Hematopoietic multipotent progenitor cell treated with erythropoietin and hydrocortisone succinate and interleukin-3 and kit ligand, for 17 days (in vitro differentiated cells): ENCODE measurements around the gene MYO1G.
A peak's percentile ranks its signal among the peaks of the same experiment; 100 is the strongest.
"Not testable (repeated sequence)": the region's sequence is repeated elsewhere in the genome, so short reads cannot be mapped to it uniquely, and the experiment has no call there.

Experiments used
- DNase-seq: peaks from one replicate; pipeline ENCODE4 v3.0.0-alpha.2; 2015; ENCODE audit warnings: low spot score

MYO1G gene

GRCh38 chr7:44978511-44979366 lies at the start of gene MYO1G:
Gene MYO1G (minus strand): TSS chr7:44979015. CDS start chr7:44978961, 54 bp downstream.
- no peak for DNase-seq

GRCh38 chr7:45028138-45028919 lies 49.5 kb upstream of the MYO1G start:
- DNase-seq, result no peak

- DNase-seq, result no peak
Measured at GRCh38 chr7:45027774-45028114, 48.9 kb upstream of the MYO1G start.

GRCh38 chr7:45026984-45027773 lies 48.4 kb upstream of the MYO1G start:
- DNase-seq, result no peak

- DNase-seq, result no peak
Measured at GRCh38 chr7:45026013-45026412, 47.2 kb upstream of the MYO1G start.

GRCh38 chr7:45025473-45025872 lies 46.7 kb upstream of the MYO1G start:
- DNase-seq, result not testable (repeated sequence)

- DNase-seq, result no peak
Measured at GRCh38 chr7:45024126-45024744, 45.4 kb upstream of the MYO1G start.

GRCh38 chr7:45021604-45022296 lies 42.9 kb upstream of the MYO1G start:
- DNase-seq, result no peak

GRCh38 chr7:45020915-45021314 lies 42.1 kb upstream of the MYO1G start:
- no peak for DNase-seq

- DNase-seq, result no peak
Measured at GRCh38 chr7:45017253-45017652, 38.4 kb upstream of the MYO1G start.

- DNase-seq, result no peak
Measured at GRCh38 chr7:45015313-45015712, 36.5 kb upstream of the MYO1G start.

GRCh38 chr7:45013465-45013967 lies 34.7 kb upstream of the MYO1G start:
- no peak for DNase-seq

- no peak for DNase-seq
Measured at GRCh38 chr7:45007571-45008328, 28.9 kb upstream of the MYO1G start.

GRCh38 chr7:45007106-45007505 lies 28.3 kb upstream of the MYO1G start:
- no peak for DNase-seq

- no peak for DNase-seq
Measured at GRCh38 chr7:45003789-45004188, 25.0 kb upstream of the MYO1G start.

- no peak for DNase-seq
Measured at GRCh38 chr7:45001826-45002225, 23.0 kb upstream of the MYO1G start.

GRCh38 chr7:45001138-45001694 lies 22.4 kb upstream of the MYO1G start:
- DNase-seq, result peak; percentile 46

GRCh38 chr7:45000093-45001032 lies 21.5 kb upstream of the MYO1G start, which contains the start of gene CCM2:
Gene CCM2 (plus strand): TSS chr7:45000201. CDS start chr7:45000334, 133 bp downstream.
- DNase-seq, result no peak
